CD8-positive, alpha-beta memory T cell (primary cell): Measurements from ENCODE around the gene TUT7. TPM values are rescaled to one million over a fixed set of nuclear protein-coding genes. Genes with fewer than 3 reads are reported as not detected.

Experiments used
- CTCF ChIA-PET: fragments of 350-600 bp; sonication (Branson Sonifier 250); formaldehyde crosslinking; loops from one replicate; lab custom pipeline; 2021; ENCODE audit warnings: antibody characterized with exemption; lab: Charles Lee
- POLR2A ChIA-PET: fragments of 350-600 bp; sonication (Branson Sonifier 250); formaldehyde crosslinking; loops from one replicate; lab custom pipeline; 2021; ENCODE audit warnings: antibody characterized with exemption; lab: Charles Lee
- DNase-seq, 5 donors: peaks; one replicate each; pipeline versions ENCODE4 v3.0.0 to v3.0.0-alpha.2; 2020 to 2022; ENCODE audit warnings: mixed read lengths in 1 of 5
- H3K27ac ChIP-seq: one replicate; pipeline ENCODE4 v1.7.0; 2013; ENCODE audit warnings: low read depth, mild to moderate bottlenecking, low read length, moderate library complexity
- H3K27me3 ChIP-seq: 2 replicates; pipeline ENCODE4 v1.7.0; 2013; ENCODE audit warnings: low read length, mild to moderate bottlenecking; ENCODE audit not compliant: insufficient read depth, poor library complexity, severe bottlenecking
- H3K36me3 ChIP-seq: 2 replicates; pipeline ENCODE4 v1.7.0; 2013; ENCODE audit warnings: mild to moderate bottlenecking, low read length, moderate library complexity; ENCODE audit not compliant: insufficient read depth
- H3K4me1 ChIP-seq: 2 replicates; pipeline ENCODE4 v1.7.0; 2013; ENCODE audit warnings: mild to moderate bottlenecking, low read length, moderate library complexity; ENCODE audit not compliant: insufficient read depth
- H3K4me3 ChIP-seq: 2 replicates; pipeline ENCODE4 v1.7.0; 2013; ENCODE audit warnings: mild to moderate bottlenecking, low read length
- H3K9me3 ChIP-seq: 2 replicates; pipeline ENCODE4 v1.7.0; 2013; ENCODE audit warnings: mild to moderate bottlenecking, low read length
- H3K27ac Mint-ChIP-seq, 8 donors: one replicate each; pipeline ENCODE4 v1.8.0; 2020 to 2021; ENCODE audit warnings: mixed read lengths in 8 of 8, mild to moderate bottlenecking in 6 of 8, inconsistent platforms in 3 of 8, moderate library complexity in 3 of 8
- H3K27me3 Mint-ChIP-seq, 2 donors: one replicate each; pipeline ENCODE4 v1.8.0; 2020 to 2021; ENCODE audit warnings: mixed read lengths in 2 of 2, mild to moderate bottlenecking in 1 of 2, moderate library complexity in 1 of 2
- H3K36me3 Mint-ChIP-seq, 3 donors: one replicate each; pipeline ENCODE4 v1.8.0; 2020 to 2021; ENCODE audit warnings: mixed read lengths in 3 of 3, inconsistent platforms in 1 of 3, mild to moderate bottlenecking in 1 of 3
- H3K4me1 Mint-ChIP-seq, 3 donors: one replicate each; pipeline ENCODE4 v1.8.0; 2020 to 2021; ENCODE audit warnings: mixed read lengths in 3 of 3, inconsistent platforms in 1 of 3, mild to moderate bottlenecking in 1 of 3
- H3K4me3 Mint-ChIP-seq, 7 donors: one replicate each; pipeline ENCODE4 v1.8.0; 2020 to 2021; ENCODE audit warnings: mixed read lengths in 7 of 7, mild to moderate bottlenecking in 6 of 7, moderate library complexity in 4 of 7, inconsistent platforms in 2 of 7
- H3K9me3 Mint-ChIP-seq, 5 donors: one replicate each; pipeline ENCODE4 v1.8.0; 2020 to 2022; ENCODE audit warnings: mixed read lengths in 5 of 5, mild to moderate bottlenecking in 3 of 5, moderate library complexity in 2 of 5, inconsistent platforms in 1 of 5
- polyA plus RNA-seq: library from polyadenylated mRNA; unstranded; fragments of 300-500 nt; fragmentation: Illumina TruSeq; gene quantifications from one replicate; pipeline ENCODE4 v1.2.3, GENCODE V29; 2021
- total RNA-seq, 2 experiments: library from RNA; stranded (reverse); gene quantifications; one replicate each; pipeline ENCODE4 v1.2.3, GENCODE V29; 2021

Gene TUT7
- total and polyA plus RNA-seq, 3 experiments from 2014 or later, result 26.1 to 36.0 (median 34.2) TPM

- Mint-ChIP-seq H3K27me3 (peaks cover 19 to 32% of the 10 kb centered on the region in 2 donors), H3K4me3 (no peak overlapping the region), H3K27ac (no peak overlapping the region), H3K4me1 (no peaks in the 10 kb centered on the region), H3K9me3 (peaks cover 22 to 43% (median 35%) of the 10 kb centered on the region in 5 donors), H3K36me3 (peaks cover 0 to 48% (median 3%) of the 10 kb centered on the region in 3 donors)
- Histone ChIP-seq H3K27me3 (no peaks in the 10 kb centered on the region), H3K9me3 (peaks cover 4% of the 10 kb centered on the region), H3K27ac (no peak overlapping the region), H3K36me3 (no peaks in the 10 kb centered on the region), H3K4me1 (no peaks in the 10 kb centered on the region), H3K4me3 (no peak overlapping the region)
- ChIA-PET POLR2A (no interaction called here), CTCF (no interaction called here)
- no peak for DNase-seq
These were observed 15.6 kb upstream of the TUT7 start for GRCh38 chr9:86369810-86370209.

GRCh38 chr9:86368871-86369521, 14.8 kb upstream of the TUT7 start:
- no peak overlapping the region for H3K4me3 Mint-ChIP-seq
- H3K27me3 Mint-ChIP-seq, result peaks cover 13 to 27% of the 10 kb centered on the region in 2 donors
- ChIA-PET POLR2A (no interaction called here), CTCF (no interaction called here)
- H3K27me3 ChIP-seq, result no peaks in the 10 kb centered on the region
- peaks cover 22 to 43% (median 35%) of the 10 kb centered on the region in 5 donors for H3K9me3 Mint-ChIP-seq
- peaks cover 0 to 48% (median 3%) of the 10 kb centered on the region in 3 donors for H3K36me3 Mint-ChIP-seq
- H3K4me1 ChIP-seq, result no peaks in the 10 kb centered on the region
- H3K36me3 ChIP-seq, result no peaks in the 10 kb centered on the region
- DNase-seq, result no peak
- H3K9me3 ChIP-seq, result peaks cover 4% of the 10 kb centered on the region
- no peak overlapping the region for H3K27ac ChIP-seq
- H3K4me3 ChIP-seq, result no peak overlapping the region
- no peak overlapping the region for H3K27ac Mint-ChIP-seq
- H3K4me1 Mint-ChIP-seq, result no peaks in the 10 kb centered on the region

- CTCF ChIA-PET, result no interaction called here
- H3K4me3 Mint-ChIP-seq, result no peak overlapping the region
These were observed 7.0 kb upstream of the TUT7 start for GRCh38 chr9:86361176-86361575.

DNA sequence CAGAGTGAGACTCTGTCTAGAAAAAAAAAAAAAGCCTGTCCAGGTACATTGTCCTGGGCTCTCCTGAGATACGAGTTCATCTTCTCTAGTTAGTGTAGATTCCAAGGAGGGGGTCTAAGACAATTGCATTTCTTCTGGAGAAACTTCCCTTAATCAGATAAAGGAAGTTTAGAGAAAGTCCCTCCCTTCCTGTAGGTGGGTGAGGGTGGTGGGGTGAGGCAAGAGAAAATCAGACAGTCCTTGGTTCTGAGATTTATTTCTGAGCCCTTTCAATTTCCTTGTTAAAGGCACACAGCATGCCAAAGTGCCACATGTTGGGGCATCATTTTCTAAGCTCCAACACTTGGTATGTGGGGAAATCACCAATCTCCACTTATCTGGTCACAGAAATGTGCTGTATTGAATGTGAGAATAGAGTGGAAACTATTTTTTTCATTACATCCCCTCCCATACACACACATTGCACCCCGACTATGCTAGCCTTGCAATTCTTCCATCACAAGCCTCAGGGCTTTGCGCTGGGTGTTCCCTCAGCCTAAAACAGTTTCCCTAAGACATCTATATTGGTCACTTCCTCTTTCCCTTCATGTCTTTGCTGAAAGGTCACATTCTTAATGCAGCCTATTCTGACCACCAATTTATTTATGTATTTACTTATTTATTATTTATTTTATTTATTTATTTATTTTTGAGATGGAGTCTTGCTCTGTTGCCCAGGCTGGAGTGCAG, 5.1 kb upstream of the TUT7 start:
- H3K27me3 ChIP-seq, result no peaks in the 10 kb centered on the region
- peaks cover 7% of the 10 kb centered on the region for H3K4me1 ChIP-seq
- Mint-ChIP-seq H3K4me3 (peak overlapping the region in 1 of 7 donors; percentile 73), H3K9me3 (no peaks in the 10 kb centered on the region), H3K27ac (peak overlapping the region in 1 of 8 donors; percentile 35), H3K27me3 (peaks cover 8 to 14% of the 10 kb centered on the region in 2 donors), H3K36me3 (peaks cover 0 to 2% (median 0%) of the 10 kb centered on the region in 3 donors), H3K4me1 (peaks cover 7 to 18% (median 12%) of the 10 kb centered on the region in 3 donors)
- H3K9me3 ChIP-seq, result no peaks in the 10 kb centered on the region
- CTCF ChIA-PET, result no interaction called here
- POLR2A ChIA-PET, result no interaction called here
- no peak for DNase-seq
- no peak overlapping the region for H3K27ac ChIP-seq
- no peak overlapping the region for H3K4me3 ChIP-seq
- H3K36me3 ChIP-seq, result no peaks in the 10 kb centered on the region

More at GRCh38 chr9:86361176-86361575, 7.0 kb upstream of the TUT7 start:
- no peak overlapping the region for H3K27ac Mint-ChIP-seq
- H3K4me3 ChIP-seq, result no peak overlapping the region
- POLR2A ChIA-PET, result no interaction called here
- H3K4me1 Mint-ChIP-seq, result peaks cover 0 to 11% (median 6%) of the 10 kb centered on the region in 3 donors
- H3K27ac ChIP-seq, result no peak overlapping the region
- H3K9me3 Mint-ChIP-seq, result peaks cover 0 to 4% (median 2%) of the 10 kb centered on the region in 5 donors
- H3K27me3 ChIP-seq, result no peaks in the 10 kb centered on the region
- H3K9me3 ChIP-seq, result no peaks in the 10 kb centered on the region
- no peaks in the 10 kb centered on the region for H3K4me1 ChIP-seq
- H3K36me3 Mint-ChIP-seq, result peaks cover 0 to 10% (median under 1%) of the 10 kb centered on the region in 3 donors
- peaks cover 7 to 17% of the 10 kb centered on the region in 2 donors for H3K27me3 Mint-ChIP-seq
- no peaks in the 10 kb centered on the region for H3K36me3 ChIP-seq
- DNase-seq, result no peak

DNA sequence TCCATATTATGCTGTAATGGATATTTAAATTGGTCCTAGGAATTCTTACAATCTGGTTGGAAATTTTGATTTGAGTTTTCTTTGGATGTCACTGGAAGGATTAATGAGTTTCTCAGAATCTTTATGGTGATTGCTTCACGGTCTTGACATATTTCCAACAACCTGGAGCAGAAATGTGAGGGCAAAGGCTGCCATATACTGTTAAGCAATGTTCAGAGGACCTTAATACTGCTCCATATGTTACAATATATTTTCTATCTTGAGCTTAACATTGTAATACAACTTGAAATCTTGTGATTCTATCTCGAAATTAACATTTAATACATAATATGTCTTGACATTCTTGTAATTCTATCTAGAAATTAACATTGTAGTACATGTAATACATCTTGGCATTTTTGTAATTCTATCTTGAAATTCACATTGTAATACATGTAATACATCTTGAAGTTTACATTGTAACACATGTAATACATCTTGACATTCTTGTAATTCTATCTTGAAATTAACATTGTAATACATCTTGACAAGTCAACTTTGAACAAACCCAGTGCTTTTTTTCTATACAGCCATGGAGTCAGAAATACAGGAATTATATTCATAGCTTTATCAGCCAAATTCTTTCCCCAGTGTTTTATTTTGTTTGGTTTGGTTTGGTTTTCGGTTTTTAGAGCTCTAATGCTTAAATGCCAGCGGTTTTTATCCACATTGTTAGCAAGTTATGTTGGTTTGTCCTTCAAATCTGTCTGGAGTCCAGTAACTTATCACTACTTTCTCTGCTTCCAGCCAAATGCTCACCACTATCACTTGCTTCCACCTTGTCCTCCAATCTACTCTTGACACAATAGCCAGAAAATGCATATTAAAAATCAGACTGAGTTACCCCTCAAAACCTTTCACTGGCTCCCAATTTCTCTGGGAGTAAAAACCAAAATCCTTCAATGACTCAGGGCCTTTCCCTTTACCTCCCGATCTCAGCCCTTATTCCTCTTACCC, 3.0 kb upstream of the TUT7 start:
- CTCF ChIA-PET, result no interaction called here

DNA sequence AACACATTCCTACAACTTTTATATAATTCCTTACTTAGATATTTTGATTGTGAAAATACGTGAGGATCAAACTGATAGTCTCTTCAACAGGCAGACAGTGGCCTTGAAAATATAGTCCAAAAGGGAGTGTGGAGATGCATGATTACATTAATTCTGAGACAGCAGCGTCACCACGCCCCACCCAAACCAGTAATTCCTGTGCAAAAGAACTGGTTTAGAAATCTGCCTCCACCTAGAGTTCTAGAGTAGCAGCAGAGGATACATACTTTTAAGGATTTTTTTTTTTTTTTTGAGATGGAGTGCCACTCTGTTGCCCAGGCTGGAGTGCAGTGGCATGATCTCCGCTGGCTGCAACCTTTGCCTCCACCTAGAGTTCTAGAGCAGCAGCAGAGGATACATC, 1.6 kb upstream of the TUT7 start:
- no peak overlapping the region for H3K4me3 ChIP-seq
- no peaks in the 10 kb centered on the region for H3K9me3 Mint-ChIP-seq
- peaks cover 2 to 5% of the 10 kb centered on the region in 2 donors for H3K27me3 Mint-ChIP-seq
- H3K4me1 ChIP-seq, result peaks cover 27% of the 10 kb centered on the region
- H3K4me3 Mint-ChIP-seq, result peak overlapping the region in 2 of 7 donors; percentile 96 to 99
- H3K36me3 Mint-ChIP-seq, result peaks cover 5 to 26% (median 8%) of the 10 kb centered on the region in 3 donors
- H3K27ac Mint-ChIP-seq, result peak overlapping the region in 3 of 8 donors; percentile 81 to 98 (median 91)
- peaks cover 29 to 45% (median 39%) of the 10 kb centered on the region in 3 donors for H3K4me1 Mint-ChIP-seq
- H3K9me3 ChIP-seq, result no peaks in the 10 kb centered on the region
- no peaks in the 10 kb centered on the region for H3K27me3 ChIP-seq
- POLR2A ChIA-PET, result no interaction called here
- DNase-seq, result no peak
- H3K36me3 ChIP-seq, result no peaks in the 10 kb centered on the region
- no peak overlapping the region for H3K27ac ChIP-seq
- CTCF ChIA-PET, result no interaction called here

More for the DNA sequence above, 3.0 kb upstream of the TUT7 start:
- H3K36me3 Mint-ChIP-seq, result peaks cover 0 to 19% (median 3%) of the 10 kb centered on the region in 3 donors
- H3K36me3 ChIP-seq, result no peaks in the 10 kb centered on the region
- no peak overlapping the region for H3K4me3 ChIP-seq
- H3K27me3 ChIP-seq, result no peaks in the 10 kb centered on the region
- peaks cover 22 to 35% (median 27%) of the 10 kb centered on the region in 3 donors for H3K4me1 Mint-ChIP-seq
- POLR2A ChIA-PET, result no interaction called here
- peak overlapping the region in 1 of 7 donors; percentile 51 for H3K4me3 Mint-ChIP-seq
- H3K27ac ChIP-seq, result no peak overlapping the region
- peak overlapping the region in 2 of 8 donors; percentile 55 to 66 for H3K27ac Mint-ChIP-seq
- H3K9me3 Mint-ChIP-seq, result no peaks in the 10 kb centered on the region
- H3K9me3 ChIP-seq, result no peaks in the 10 kb centered on the region
- H3K27me3 Mint-ChIP-seq, result peaks cover 5 to 9% of the 10 kb centered on the region in 2 donors
- no peak for DNase-seq
- peaks cover 19% of the 10 kb centered on the region for H3K4me1 ChIP-seq

GRCh38 chr9:86354818-86355309, 654 bp upstream of the TUT7 start:
- Histone ChIP-seq H3K4me1 (peaks cover 27% of the 10 kb centered on the region), H3K36me3 (no peaks in the 10 kb centered on the region), H3K9me3 (no peaks in the 10 kb centered on the region), H3K27me3 (no peaks in the 10 kb centered on the region), H3K27ac (peak overlapping the region; percentile 78), H3K4me3 (peak overlapping the region; percentile 99)
- H3K9me3 Mint-ChIP-seq, result no peaks in the 10 kb centered on the region
- DNase-seq, result no peak
- POLR2A ChIA-PET, result no interaction called here
- H3K27me3 Mint-ChIP-seq, result peaks cover 0 to 1% of the 10 kb centered on the region in 2 donors
- peak overlapping the region; percentile 81 to 99 (median 94) for H3K27ac Mint-ChIP-seq
- peaks cover 36 to 55% (median 48%) of the 10 kb centered on the region in 3 donors for H3K4me1 Mint-ChIP-seq
- H3K36me3 Mint-ChIP-seq, result peaks cover 5 to 29% (median 11%) of the 10 kb centered on the region in 3 donors
- CTCF ChIA-PET, result no interaction called here
- H3K4me3 Mint-ChIP-seq, result peak overlapping the region; percentile 95 to 99 (median 98)
